Measurements from ENCODE around the gene HMSD.

The HMSD gene

GRCh38 chr18:63980896-63981460, 31.9 kb downstream of the HMSD start:
- H3K27ac ChIP-seq = no peak overlapping the region
- no peak for TF ChIP-seq CTCF (conservative IDR thresholded peaks at IDR 0.05)

- no peak for TF ChIP-seq CTCF (conservative IDR thresholded peaks at IDR 0.05)
- no peak overlapping the region for H3K27ac ChIP-seq
Observed at GRCh38 chr18:63981719-63982118, 32.6 kb downstream of the HMSD start.

- no peak for TF ChIP-seq CTCF (conservative IDR thresholded peaks at IDR 0.05)
- H3K27ac ChIP-seq = no peak overlapping the region
Observed at GRCh38 chr18:63982361-63982760, 33.3 kb downstream of the HMSD start.

- H3K27ac ChIP-seq = no peak overlapping the region
- TF ChIP-seq CTCF (conservative IDR thresholded peaks at IDR 0.05) = no peak
Observed at GRCh38 chr18:63986885-63987284, 37.8 kb downstream of the HMSD start.

- TF ChIP-seq CTCF (conservative IDR thresholded peaks at IDR 0.05) = no peak
- no peak overlapping the region for H3K27ac ChIP-seq
Observed at GRCh38 chr18:63987743-63988142, 38.6 kb downstream of the HMSD start.

- H3K27ac ChIP-seq = no peak overlapping the region
- no peak for TF ChIP-seq CTCF (conservative IDR thresholded peaks at IDR 0.05)
Observed at GRCh38 chr18:63992751-63993150, 43.6 kb downstream of the HMSD start.

GRCh38 chr18:63994783-63995399, 45.8 kb downstream of the HMSD start:
- peak; percentile 90 for TF ChIP-seq CTCF (conservative IDR thresholded peaks at IDR 0.05)
- no peak overlapping the region for H3K27ac ChIP-seq
